Endothelial cell (in vitro differentiated cells): Measurements from ENCODE around the gene TEKT1. TPM values are rescaled to one million over a fixed set of nuclear protein-coding genes. Genes with fewer than 3 reads are reported as not detected.
A peak's percentile ranks its signal among the peaks of the same experiment; 100 is the strongest.

Source experiments
- DNase-seq: peaks from one replicate; pipeline ENCODE4 v3.0.0; 2021; ENCODE audit warnings: low spot score
- H3K27ac Mint-ChIP-seq: one replicate; pipeline ENCODE4 v1.8.0; 2021; ENCODE audit warnings: mixed read lengths, inconsistent platforms; ENCODE audit not compliant: unreplicated experiment
- H3K27me3 Mint-ChIP-seq: one replicate; pipeline ENCODE4 v1.8.0; 2021; ENCODE audit warnings: mild to moderate bottlenecking, moderate library complexity, mixed read lengths, inconsistent platforms; ENCODE audit not compliant: unreplicated experiment
- H3K36me3 Mint-ChIP-seq: one replicate; pipeline ENCODE4 v1.8.0; 2021; ENCODE audit warnings: mild to moderate bottlenecking, low read depth, mixed read lengths, inconsistent platforms; ENCODE audit not compliant: unreplicated experiment
- H3K4me1 Mint-ChIP-seq: one replicate; pipeline ENCODE4 v1.8.0; 2021; ENCODE audit warnings: mild to moderate bottlenecking, mixed read lengths, inconsistent platforms; ENCODE audit not compliant: unreplicated experiment
- H3K4me3 Mint-ChIP-seq: one replicate; pipeline ENCODE4 v1.8.0; 2021; ENCODE audit warnings: mild to moderate bottlenecking, mixed read lengths, inconsistent platforms; ENCODE audit not compliant: unreplicated experiment
- H3K9me3 Mint-ChIP-seq: one replicate; pipeline ENCODE4 v1.8.0; 2021; ENCODE audit warnings: mixed read lengths, inconsistent platforms; ENCODE audit not compliant: unreplicated experiment
- CTCF ChIP-seq: fragments of 200-600 bp; sonication (generic); IDR thresholded peaks from one replicate; pipeline ENCODE4 v1.5.0; 2021; ENCODE audit warnings: antibody characterized with exemption; ENCODE audit not compliant: unreplicated experiment
- total RNA-seq: library from RNA; stranded (reverse); fragmentation: NEBNext Ultra II Directional; extraction: Animal tissue kit (Norgen Biotek cat#: 25700); gene quantifications from one replicate; pipeline ENCODE4 v1.2.1, GENCODE V29; 2021; ENCODE audit not compliant: unreplicated experiment

The TEKT1 gene
- total RNA-seq, 1 donor from 2014 or later = 1.2 TPM

- no peak for DNase-seq
- Mint-ChIP-seq H3K9me3 (no peaks in the 10 kb centered on the region), H3K27me3 (peaks cover 7% of the 10 kb centered on the region), H3K36me3 (no peaks in the 10 kb centered on the region), H3K4me3 (no peak overlapping the region), H3K27ac (peak overlapping the region; percentile 99), H3K4me1 (peaks cover 44% of the 10 kb centered on the region)
- no peak for TF ChIP-seq CTCF
Measured at GRCh38 chr17:6753546-6753945, 78.0 kb downstream of the TEKT1 start.

- Mint-ChIP-seq H3K4me3 (peak overlapping the region; percentile 62), H3K27ac (peak overlapping the region; percentile 99), H3K4me1 (peaks cover 44% of the 10 kb centered on the region), H3K9me3 (no peaks in the 10 kb centered on the region), H3K36me3 (no peaks in the 10 kb centered on the region), H3K27me3 (peaks cover 7% of the 10 kb centered on the region)
- peak; percentile 61 for DNase-seq
- no peak for TF ChIP-seq CTCF
Measured at GRCh38 chr17:6753006-6753445, 78.5 kb downstream of the TEKT1 start.

DNA sequence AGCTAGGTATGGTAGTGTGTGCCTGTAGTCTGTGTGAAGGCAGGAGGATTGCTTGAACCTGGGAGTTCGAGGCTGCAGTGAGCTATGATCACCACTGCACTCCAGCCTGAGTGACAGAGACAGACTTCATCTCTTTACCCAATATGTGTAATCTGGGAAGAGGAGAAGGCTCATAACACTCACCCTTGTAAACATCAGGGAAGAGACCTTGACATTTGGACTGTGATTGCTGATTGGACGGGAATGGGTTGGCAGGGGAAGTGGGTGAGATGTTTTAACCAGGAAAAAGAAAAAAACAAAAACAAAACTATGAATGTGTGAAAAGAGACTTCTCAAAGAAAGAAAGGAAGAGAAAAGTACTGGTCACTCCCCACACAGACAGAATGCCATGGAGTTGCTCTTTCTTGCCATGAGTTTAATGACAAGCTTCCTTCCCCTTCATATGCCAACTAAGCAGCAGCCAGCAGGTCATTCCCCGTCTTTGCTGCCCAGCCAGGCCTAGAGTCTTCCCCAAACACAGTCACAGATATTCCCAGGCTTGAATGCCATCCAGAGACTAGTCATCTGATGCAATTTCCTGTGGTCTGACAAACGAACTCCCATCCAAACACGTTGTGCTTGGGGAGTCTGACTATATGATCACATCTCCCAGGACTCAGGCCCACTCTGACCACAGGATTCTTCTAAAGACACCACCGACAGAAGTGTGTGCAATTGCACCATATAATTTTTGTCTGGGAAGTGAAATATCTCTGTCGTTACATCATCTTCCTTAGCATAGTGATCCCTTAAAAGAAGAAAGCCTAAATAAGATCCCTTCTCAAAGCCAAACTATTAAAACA is 79.2 kb downstream of the TEKT1 start:
- Mint-ChIP-seq H3K27me3 (peaks cover 4% of the 10 kb centered on the region), H3K36me3 (no peaks in the 10 kb centered on the region), H3K9me3 (no peaks in the 10 kb centered on the region), H3K4me3 (peak overlapping the region; percentile 62), H3K4me1 (peaks cover 40% of the 10 kb centered on the region), H3K27ac (peak overlapping the region; percentile 99)
- DNase-seq = no peak
- TF ChIP-seq CTCF = no peak

DNA sequence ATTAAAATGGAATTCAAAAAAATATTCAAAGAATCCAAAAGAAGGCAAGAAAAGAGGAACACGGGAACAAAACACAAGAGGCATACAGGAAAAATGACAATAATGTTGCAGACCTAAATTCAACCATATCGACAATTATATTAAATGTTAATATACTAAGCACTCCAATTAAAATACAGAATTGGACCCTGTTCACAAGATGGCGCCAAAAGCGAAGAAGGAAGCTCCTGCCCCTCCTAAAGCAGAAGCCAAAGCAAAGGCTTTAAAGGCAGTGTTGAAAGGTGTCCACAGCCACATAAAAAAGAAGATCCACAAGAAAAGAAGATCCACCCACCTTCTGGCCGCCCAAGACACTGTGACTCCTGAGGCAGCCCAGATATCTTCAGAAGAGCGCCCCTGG is 82.0 kb downstream of the TEKT1 start:
- H3K9me3 Mint-ChIP-seq = no peaks in the 10 kb centered on the region
- peaks cover 30% of the 10 kb centered on the region for H3K4me1 Mint-ChIP-seq
- no peak for DNase-seq
- H3K27ac Mint-ChIP-seq = no peak overlapping the region
- no peak overlapping the region for H3K4me3 Mint-ChIP-seq
- TF ChIP-seq CTCF = no peak
- peaks cover 2% of the 10 kb centered on the region for H3K27me3 Mint-ChIP-seq
- no peaks in the 10 kb centered on the region for H3K36me3 Mint-ChIP-seq

DNA sequence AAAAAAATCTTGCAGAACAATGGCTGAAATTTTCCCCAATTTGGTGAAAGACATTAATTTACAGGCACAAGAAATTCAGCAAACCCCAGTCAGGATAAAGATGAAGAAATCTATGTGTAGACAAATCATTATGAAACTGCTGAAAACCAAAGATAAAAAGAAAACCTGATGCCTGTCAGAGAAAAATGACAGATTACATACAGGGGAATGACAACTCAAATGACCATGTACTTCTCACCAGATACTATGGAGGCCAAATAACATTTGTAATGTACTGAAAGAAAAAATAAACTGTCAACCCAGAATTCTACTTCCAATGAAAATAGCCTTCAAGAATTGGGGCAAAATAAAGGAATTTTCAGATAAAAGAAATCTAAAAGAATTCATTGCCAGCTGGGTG is 82.9 kb downstream of the TEKT1 start:
- no peak overlapping the region for H3K4me3 Mint-ChIP-seq
- no peaks in the 10 kb centered on the region for H3K36me3 Mint-ChIP-seq
- no peak for TF ChIP-seq CTCF
- no peak for DNase-seq
- H3K4me1 Mint-ChIP-seq = peaks cover 24% of the 10 kb centered on the region
- H3K27ac Mint-ChIP-seq = no peak overlapping the region
- peaks cover under 1% of the 10 kb centered on the region for H3K27me3 Mint-ChIP-seq
- no peaks in the 10 kb centered on the region for H3K9me3 Mint-ChIP-seq
